IgD-negative memory B cell (primary cell): ENCODE measurements around the gene CD28. TPM values are rescaled to one million over a fixed set of nuclear protein-coding genes. Genes with fewer than 3 reads are reported as not detected.
"Not testable (repeated sequence)": the region's sequence is repeated elsewhere in the genome, so short reads cannot be mapped to it uniquely, and the experiment has no call there.

Source experiments
- H3K27ac Mint-ChIP-seq, 3 donors: one replicate each; pipeline ENCODE4 v1.8.0; 2020 to 2022; ENCODE audit warnings: mild to moderate bottlenecking in 3 of 3, mixed read lengths in 3 of 3, moderate library complexity in 1 of 3
- H3K27me3 Mint-ChIP-seq: one replicate; pipeline ENCODE4 v1.8.0; 2021; ENCODE audit warnings: mixed read lengths
- H3K36me3 Mint-ChIP-seq: one replicate; pipeline ENCODE4 v1.8.0; 2020; ENCODE audit warnings: mild to moderate bottlenecking, mixed read lengths
- H3K4me1 Mint-ChIP-seq, 3 donors: one replicate each; pipeline ENCODE4 v1.8.0; 2020 to 2022; ENCODE audit warnings: mixed read lengths in 3 of 3, mild to moderate bottlenecking in 1 of 3
- H3K4me3 Mint-ChIP-seq, 4 donors: one replicate each; pipeline ENCODE4 v1.8.0; 2020 to 2022; ENCODE audit warnings: mild to moderate bottlenecking in 4 of 4, mixed read lengths in 4 of 4, moderate library complexity in 3 of 4
- H3K9me3 Mint-ChIP-seq, 3 donors: one replicate each; pipeline ENCODE4 v1.8.0; 2020 to 2021; ENCODE audit warnings: mixed read lengths in 3 of 3, mild to moderate bottlenecking in 1 of 3
- polyA plus RNA-seq: library from polyadenylated mRNA; unstranded; fragments of 300-500 nt; fragmentation: Illumina TruSeq; gene quantifications from one replicate; pipeline ENCODE4 v1.2.3, GENCODE V29; 2021

Gene CD28
- polyA plus RNA-seq, 1 donor from 2014 or later = 1.3 TPM

DNA sequence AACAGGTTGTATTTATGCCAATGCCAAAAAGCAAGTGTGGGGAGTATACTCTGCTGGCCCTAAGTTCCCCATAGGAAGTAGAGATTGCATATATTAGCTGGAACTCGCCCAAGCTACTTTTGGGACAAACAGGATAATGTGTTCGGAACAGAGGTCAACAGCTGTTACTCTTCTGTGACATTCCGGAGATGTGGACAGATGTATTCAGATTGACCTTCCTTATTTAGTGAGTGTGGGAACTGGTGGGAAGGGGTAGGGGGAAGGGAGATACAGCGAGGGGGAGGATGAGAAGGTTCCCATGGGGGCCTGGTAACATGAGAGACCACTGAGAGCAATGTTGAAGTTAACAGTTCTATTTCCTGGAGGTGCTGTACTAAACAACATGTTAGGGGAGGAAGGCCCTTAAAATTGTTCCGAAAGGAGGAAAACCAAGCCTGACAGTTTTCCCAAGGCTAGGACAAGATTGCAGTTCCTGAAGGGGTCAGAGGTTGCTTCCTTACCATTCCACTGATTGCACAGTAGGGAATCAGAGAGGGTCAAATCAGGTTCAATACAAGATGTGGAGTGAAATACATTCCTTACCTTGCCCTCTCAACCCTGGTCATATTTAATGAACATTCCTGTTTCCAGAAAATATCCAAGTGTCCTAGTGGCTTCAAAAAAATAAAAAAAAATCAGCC is 14.3 kb upstream of the CD28 start:
- H3K27ac Mint-ChIP-seq = no peak overlapping the region

DNA sequence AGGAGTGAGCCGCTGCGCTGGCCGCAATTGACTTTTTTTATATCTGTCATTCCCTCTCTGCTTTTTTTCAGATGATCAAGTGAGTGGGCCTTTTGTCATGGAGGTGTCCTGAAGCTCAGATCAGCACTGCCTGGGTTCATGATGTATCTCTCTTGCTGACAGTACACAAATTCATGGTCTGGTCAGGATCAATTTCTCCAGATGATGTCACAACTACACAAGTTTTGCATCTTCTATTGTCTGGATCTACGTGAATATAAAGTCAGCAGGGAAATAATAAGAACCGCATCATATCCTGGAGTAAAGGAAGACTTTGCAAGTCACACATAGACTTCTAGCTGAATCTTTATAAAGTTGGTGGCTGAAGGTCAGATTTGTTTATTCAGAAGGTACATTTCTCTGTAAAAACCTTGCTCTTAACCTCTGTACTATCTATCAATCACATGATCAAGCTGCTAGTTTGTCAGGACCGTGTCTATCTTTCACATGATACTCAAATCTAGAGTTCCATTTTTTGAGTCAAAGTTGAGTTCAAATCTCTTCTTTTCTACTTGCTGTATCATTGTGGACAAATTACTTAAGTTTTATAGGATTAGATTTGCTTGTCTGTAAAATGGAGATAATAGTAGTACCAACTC is 13.1 kb upstream of the CD28 start:
- Mint-ChIP-seq H3K36me3 (peaks cover 5% of the 10 kb centered on the region), H3K27me3 (peaks cover 81% of the 10 kb centered on the region), H3K9me3 (peaks cover 0 to 6% (median 3%) of the 10 kb centered on the region in 3 donors), H3K27ac (peak overlapping the region in 1 of 3 donors; percentile 6), H3K4me3 (no peak overlapping the region), H3K4me1 (peaks cover 4 to 17% (median 15%) of the 10 kb centered on the region in 3 donors)

More for the DNA sequence above, 14.3 kb upstream of the CD28 start:
- H3K27me3 Mint-ChIP-seq = peaks cover 76% of the 10 kb centered on the region
- H3K4me3 Mint-ChIP-seq = peak overlapping the region in 2 of 4 donors; percentile 7 to 14
- peaks cover 3% of the 10 kb centered on the region for H3K36me3 Mint-ChIP-seq
- peaks cover 4 to 17% (median 15%) of the 10 kb centered on the region in 3 donors for H3K4me1 Mint-ChIP-seq
- peaks cover 0 to 4% (median 0%) of the 10 kb centered on the region in 3 donors for H3K9me3 Mint-ChIP-seq

DNA sequence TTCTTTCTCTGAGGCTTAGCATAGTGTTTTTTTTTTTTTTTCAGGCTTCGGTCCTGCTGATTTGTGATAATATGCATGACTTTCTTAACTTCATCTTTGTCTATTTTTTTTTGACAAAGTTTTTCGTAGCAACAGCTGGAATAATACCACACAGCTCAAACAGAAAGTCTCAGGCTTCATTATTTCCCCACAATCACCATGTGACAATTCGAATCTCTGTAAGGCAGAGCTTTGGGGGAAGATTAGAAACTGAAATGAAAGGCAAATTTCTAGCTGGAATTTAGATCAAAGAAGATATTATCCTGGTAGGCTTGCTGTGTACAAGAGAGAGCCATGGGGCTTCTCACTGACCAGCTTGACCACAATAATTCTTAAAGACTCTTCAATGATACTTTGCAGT is 12.2 kb upstream of the CD28 start:
- Mint-ChIP-seq H3K27me3 (peaks cover 85% of the 10 kb centered on the region), H3K9me3 (peaks cover 0 to 7% (median 3%) of the 10 kb centered on the region in 3 donors), H3K4me1 (peaks cover 2 to 10% (median 8%) of the 10 kb centered on the region in 3 donors), H3K4me3 (no peak overlapping the region), H3K27ac (no peak overlapping the region), H3K36me3 (peaks cover 7% of the 10 kb centered on the region)

DNA sequence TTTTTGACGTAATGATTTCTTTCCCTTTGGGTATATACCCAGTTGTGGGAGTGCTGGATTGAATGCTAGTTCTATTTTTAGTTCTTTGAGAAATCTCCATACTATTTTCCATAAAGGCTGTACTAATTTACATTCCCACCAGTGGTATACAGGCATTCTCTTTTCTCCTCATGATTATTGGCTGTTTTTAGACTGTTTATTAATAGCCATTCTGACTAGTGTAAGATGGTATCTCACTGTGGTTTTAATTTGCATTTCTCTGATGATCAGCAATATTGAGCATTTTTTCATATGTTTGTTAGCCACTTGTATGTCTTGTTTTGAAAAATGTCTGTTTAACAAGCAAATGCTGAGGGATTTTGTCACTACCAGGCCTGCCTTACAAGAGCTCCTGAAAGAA is 9.2 kb upstream of the CD28 start:
- no peak overlapping the region for H3K4me3 Mint-ChIP-seq
- peaks cover 0 to 7% (median 7%) of the 10 kb centered on the region in 3 donors for H3K9me3 Mint-ChIP-seq
- H3K27me3 Mint-ChIP-seq = peaks cover 75% of the 10 kb centered on the region
- peaks cover 8% of the 10 kb centered on the region for H3K36me3 Mint-ChIP-seq
- peak overlapping the region in 1 of 3 donors; percentile 32 for H3K27ac Mint-ChIP-seq
- H3K4me1 Mint-ChIP-seq = no peaks in the 10 kb centered on the region

DNA sequence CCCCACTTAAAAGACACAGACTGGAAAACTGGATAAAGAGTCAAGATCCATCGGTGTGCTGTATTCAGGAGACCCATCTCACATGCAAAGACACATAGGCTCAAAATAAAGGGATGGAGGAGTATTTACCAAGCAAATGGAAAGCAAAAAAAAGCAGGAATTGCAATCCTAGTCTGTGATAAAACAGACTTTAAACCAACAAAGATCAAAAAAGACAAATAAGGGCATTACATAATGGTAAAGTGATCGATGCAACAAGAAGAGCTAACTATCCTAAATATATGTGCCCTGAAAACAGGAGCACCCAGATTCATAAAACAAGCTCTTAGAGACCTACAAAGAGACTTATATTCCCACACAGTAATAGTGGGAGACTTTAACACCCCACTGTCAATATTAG is 8.7 kb upstream of the CD28 start:
- H3K36me3 Mint-ChIP-seq, H3K9me3 Mint-ChIP-seq, H3K4me1 Mint-ChIP-seq, H3K27ac Mint-ChIP-seq, H3K4me3 Mint-ChIP-seq: not testable (repeated sequence)
- peaks cover 74% of the 10 kb centered on the region for H3K27me3 Mint-ChIP-seq

DNA sequence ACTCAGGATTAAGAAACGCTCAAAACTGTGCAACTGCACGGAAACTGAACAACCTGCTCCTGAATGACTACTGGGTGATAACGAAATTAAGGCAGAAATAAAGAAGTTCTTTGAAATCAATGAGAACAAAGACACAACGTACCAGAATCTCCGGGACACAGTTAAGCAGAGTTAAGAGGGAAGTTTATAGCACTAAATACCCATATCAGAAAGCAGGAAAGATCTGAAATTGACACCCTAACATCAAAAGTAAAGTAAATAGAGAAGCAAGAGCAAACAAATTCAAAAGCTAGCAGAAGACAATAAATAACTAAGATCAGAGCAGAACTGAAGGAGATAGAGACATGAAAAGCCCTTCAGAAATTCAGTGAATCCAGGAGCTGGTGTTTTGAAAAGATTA is 8.0 kb upstream of the CD28 start:
- not testable (repeated sequence) for H3K4me1 Mint-ChIP-seq, H3K27ac Mint-ChIP-seq, H3K4me3 Mint-ChIP-seq, H3K36me3 Mint-ChIP-seq, H3K9me3 Mint-ChIP-seq
- peaks cover 67% of the 10 kb centered on the region for H3K27me3 Mint-ChIP-seq

DNA sequence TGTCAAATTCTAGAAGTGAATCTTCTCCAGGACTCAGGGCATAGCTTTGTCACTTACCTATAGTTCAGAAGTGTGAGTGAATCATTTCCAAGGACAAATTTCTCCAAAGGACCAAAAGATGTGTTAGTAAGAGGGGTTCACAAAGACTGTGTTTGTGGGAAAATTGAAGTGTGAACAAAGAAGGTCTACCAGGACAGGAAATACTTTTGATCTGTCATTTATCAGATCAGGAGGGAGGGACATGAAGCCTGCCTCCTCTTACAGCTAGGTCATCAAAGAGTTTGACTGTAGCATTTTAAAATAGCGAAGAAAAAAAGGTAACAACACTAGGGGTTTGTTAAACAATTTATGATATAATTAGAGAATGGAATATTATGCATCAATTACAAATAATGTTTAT is 2.0 kb upstream of the CD28 start:
- Mint-ChIP-seq H3K27me3 (peaks cover 39% of the 10 kb centered on the region), H3K4me1 (peaks cover 6 to 8% (median 7%) of the 10 kb centered on the region in 3 donors), H3K36me3 (peaks cover 3% of the 10 kb centered on the region), H3K4me3 (peak overlapping the region in 1 of 4 donors; percentile 19), H3K27ac (no peak overlapping the region), H3K9me3 (peaks cover 3 to 10% (median 6%) of the 10 kb centered on the region in 3 donors)

DNA sequence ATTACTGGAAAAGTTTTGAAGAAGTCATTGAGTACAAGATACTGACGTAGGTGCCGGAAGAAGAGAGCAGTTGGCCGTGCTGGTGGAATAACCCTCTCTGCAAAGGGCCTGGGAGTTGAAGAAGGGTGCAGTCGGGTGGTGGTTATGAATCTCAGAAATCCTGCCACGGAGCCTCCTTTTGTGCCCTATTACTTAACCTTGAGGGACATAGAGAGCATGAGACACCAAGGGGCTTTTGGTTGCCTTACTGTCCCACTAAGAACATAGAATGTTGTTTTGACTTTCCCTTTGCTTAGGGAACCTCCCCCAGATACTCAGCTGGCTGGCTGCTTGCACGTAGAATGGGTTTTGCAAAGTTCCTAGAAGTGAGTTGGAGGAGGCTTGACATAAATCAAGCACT is 1.3 kb upstream of the CD28 start:
- peaks cover 6 to 8% (median 7%) of the 10 kb centered on the region in 3 donors for H3K4me1 Mint-ChIP-seq
- no peak overlapping the region for H3K27ac Mint-ChIP-seq
- H3K9me3 Mint-ChIP-seq = peaks cover 3 to 10% (median 4%) of the 10 kb centered on the region in 3 donors
- peaks cover 3% of the 10 kb centered on the region for H3K36me3 Mint-ChIP-seq
- peak overlapping the region in 1 of 4 donors; percentile 24 for H3K4me3 Mint-ChIP-seq
- peaks cover 38% of the 10 kb centered on the region for H3K27me3 Mint-ChIP-seq

DNA sequence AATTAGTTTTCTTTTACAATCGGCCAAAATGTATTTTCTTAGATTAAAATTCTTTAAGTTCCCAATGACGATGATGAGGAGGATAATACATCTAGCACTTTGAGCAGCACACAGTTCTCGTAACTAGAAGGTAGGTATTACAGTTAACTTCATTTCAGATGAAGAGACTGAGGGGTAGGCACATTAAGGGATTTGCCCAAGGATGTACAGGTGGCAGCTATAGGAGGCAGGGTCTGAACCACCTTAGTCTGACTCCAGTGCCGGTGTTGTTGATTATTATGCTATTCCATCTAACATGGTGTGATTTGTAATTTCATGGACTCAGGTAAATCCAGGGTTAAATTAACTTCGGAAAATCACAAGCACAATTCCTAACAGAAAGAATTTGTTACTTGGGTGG is 1.1 kb downstream of the CD28 start:
- Mint-ChIP-seq H3K4me3 (peak overlapping the region in 2 of 4 donors; percentile 34 to 55), H3K4me1 (peaks cover 6 to 8% (median 7%) of the 10 kb centered on the region in 3 donors), H3K27me3 (peaks cover 34% of the 10 kb centered on the region), H3K27ac (no peak overlapping the region), H3K9me3 (peaks cover 1 to 10% (median 3%) of the 10 kb centered on the region in 3 donors), H3K36me3 (no peaks in the 10 kb centered on the region)

DNA sequence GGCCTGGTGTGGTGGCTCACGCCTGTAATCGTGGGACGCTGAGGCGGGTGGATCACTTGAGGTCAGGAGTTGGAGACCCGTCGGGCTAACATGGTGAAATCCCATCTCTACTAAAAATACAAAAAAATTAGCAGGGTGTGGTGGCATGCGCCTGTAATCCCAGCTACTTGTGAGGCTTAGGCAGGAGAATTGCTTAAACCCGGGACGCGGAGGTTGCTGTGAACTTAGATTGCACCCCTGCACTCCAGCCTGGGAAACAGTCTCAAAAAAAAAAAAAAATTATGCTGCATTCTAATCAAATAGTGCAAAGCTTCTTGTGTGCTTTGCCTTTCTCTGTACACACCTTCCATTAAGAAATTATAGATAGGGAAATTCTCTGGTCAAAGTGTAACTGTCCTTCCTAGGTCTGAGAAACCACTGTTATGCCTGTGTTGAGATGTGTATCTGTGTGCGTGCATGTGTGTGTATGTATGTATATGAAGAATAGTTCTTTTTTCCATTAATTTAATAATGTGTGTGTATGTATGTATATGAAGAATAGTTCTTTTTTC is 2.5 kb downstream of the CD28 start:
- Mint-ChIP-seq H3K27me3 (peaks cover 35% of the 10 kb centered on the region), H3K27ac (peak overlapping the region in 1 of 3 donors; percentile 67), H3K9me3 (peaks cover 0 to 1% (median 0%) of the 10 kb centered on the region in 3 donors), H3K36me3 (no peaks in the 10 kb centered on the region), H3K4me3 (peak overlapping the region in 1 of 4 donors; percentile 63), H3K4me1 (peaks cover 6 to 8% (median 7%) of the 10 kb centered on the region in 3 donors)

DNA sequence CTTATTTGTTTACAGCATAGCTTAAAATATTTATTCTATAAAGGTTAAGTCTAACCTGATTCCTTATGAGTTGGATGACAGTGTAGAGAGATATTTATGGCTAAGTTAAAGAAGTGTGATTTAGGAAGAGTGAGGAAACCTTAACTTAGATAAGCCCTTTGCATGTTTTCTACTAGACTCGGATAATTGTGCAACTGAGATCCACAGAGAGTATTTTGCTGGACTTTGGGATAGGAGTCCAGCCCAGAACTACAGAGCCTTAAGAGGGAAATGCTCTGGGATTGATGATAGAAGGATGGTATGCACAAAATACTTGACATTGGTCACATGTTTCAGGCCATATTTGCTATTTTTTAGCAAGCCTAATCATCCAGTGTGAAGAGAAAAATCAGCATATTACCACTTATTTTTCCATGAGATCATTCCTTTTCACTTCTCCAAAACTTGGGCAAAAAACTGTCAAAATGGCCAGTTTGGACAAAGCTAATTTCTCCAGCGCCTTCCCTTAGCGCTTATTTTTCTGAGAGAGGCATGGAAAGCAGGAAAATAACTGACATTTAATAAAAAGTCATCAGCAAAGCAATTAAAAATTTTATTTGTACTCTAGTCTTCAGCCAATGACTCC is 3.1 kb downstream of the CD28 start:
- no peaks in the 10 kb centered on the region for H3K36me3 Mint-ChIP-seq
- no peak overlapping the region for H3K27ac Mint-ChIP-seq
- H3K4me3 Mint-ChIP-seq = peak overlapping the region in 1 of 4 donors; percentile 3
- H3K27me3 Mint-ChIP-seq = peaks cover 29% of the 10 kb centered on the region
- H3K4me1 Mint-ChIP-seq = peaks cover 6 to 8% (median 7%) of the 10 kb centered on the region in 3 donors
- H3K9me3 Mint-ChIP-seq = peaks cover 0 to 1% (median 0%) of the 10 kb centered on the region in 3 donors

DNA sequence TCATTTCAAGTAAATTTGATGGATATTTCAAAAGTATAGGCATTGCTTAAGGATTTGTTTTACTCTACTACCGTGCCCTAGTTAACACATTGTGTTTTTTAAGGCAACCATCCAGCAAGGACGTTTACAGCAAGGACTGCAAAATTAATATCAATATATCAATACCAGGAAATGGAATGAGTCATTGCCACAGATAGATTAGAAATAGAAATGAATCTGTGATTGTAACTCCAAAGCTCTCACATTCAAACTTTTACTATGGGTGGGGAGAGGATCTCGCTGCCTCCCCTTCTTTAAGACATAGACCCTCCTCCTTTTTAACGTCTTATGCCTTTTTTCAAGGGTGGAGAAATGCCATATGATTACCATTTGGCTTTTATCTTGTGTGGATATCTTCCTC is 3.8 kb downstream of the CD28 start:
- Mint-ChIP-seq H3K27ac (no peak overlapping the region), H3K27me3 (peaks cover 30% of the 10 kb centered on the region), H3K9me3 (no peaks in the 10 kb centered on the region), H3K4me1 (peaks cover 6 to 8% (median 7%) of the 10 kb centered on the region in 3 donors), H3K36me3 (no peaks in the 10 kb centered on the region), H3K4me3 (peak overlapping the region in 1 of 4 donors; percentile 14)

DNA sequence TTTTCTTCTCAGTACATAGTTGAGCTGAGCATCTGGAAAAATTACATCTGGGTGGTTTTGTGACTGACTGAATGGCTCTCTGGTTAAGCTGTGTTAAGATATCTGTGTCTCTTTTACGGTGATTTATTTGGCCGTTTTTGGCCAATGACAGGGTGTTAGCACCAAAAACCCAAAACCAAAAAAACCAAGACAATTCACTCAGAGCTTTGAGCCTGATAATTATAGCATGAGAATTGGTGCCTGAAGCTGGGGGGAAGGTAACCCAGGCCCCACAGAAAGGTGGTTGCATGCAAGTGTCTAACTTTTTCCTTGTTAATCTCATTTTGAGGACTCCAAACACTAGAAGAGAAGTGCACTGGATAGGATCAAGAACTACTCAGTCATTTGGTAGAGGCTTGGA is 4.5 kb downstream of the CD28 start:
- H3K9me3 Mint-ChIP-seq = no peaks in the 10 kb centered on the region
- H3K27ac Mint-ChIP-seq = no peak overlapping the region
- no peaks in the 10 kb centered on the region for H3K36me3 Mint-ChIP-seq
- no peak overlapping the region for H3K4me3 Mint-ChIP-seq
- peaks cover 6 to 8% (median 7%) of the 10 kb centered on the region in 3 donors for H3K4me1 Mint-ChIP-seq
- peaks cover 34% of the 10 kb centered on the region for H3K27me3 Mint-ChIP-seq

DNA sequence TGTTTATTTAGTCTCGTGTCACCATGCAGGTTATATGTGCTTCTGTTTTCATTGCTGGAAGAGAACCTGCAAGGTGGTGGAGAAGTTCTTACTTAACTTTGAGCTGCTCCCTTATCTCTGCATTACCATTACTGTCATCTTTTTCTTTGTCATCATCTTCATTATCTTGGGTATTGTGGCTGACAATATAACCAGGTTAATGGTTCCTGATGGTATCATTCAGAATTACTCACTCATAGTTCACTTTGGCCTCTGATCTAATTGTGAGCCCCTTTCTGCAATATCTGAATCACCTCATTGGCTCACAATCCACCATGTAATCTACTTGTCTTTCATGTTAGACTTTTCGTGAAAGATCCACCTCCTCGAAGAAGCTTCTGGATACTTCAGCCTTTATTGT is 5.0 kb downstream of the CD28 start:
- Mint-ChIP-seq H3K4me3 (no peak overlapping the region), H3K9me3 (no peaks in the 10 kb centered on the region), H3K27me3 (peaks cover 33% of the 10 kb centered on the region), H3K36me3 (no peaks in the 10 kb centered on the region), H3K27ac (no peak overlapping the region), H3K4me1 (peaks cover 2 to 4% (median 3%) of the 10 kb centered on the region in 3 donors)

DNA sequence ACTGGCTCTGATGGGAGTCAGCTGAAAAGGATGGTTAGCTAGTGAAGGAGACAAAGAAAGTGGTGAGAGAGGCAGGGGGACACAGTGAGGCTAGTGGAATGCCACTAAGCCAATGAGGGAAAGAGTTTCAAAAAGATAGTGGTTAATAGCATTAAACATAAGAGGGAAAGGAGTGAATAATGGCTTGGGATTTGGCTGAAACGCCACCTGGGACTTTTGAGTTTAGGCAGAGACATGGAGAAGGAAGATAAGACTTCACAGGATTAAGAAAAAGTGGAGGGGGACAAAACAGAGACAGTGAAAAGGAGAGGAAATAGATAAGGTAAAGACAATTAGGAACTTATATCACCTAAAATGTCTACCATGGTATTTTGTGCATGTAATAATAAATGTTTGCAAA is 6.9 kb downstream of the CD28 start:
- H3K9me3 Mint-ChIP-seq = no peaks in the 10 kb centered on the region
- no peak overlapping the region for H3K4me3 Mint-ChIP-seq
- H3K27me3 Mint-ChIP-seq = peaks cover 35% of the 10 kb centered on the region
- H3K27ac Mint-ChIP-seq = peak overlapping the region in 2 of 3 donors; percentile 11 to 76
- no peaks in the 10 kb centered on the region for H3K4me1 Mint-ChIP-seq
- no peaks in the 10 kb centered on the region for H3K36me3 Mint-ChIP-seq
